ENCODE data around the gene MARVELD1. TPM values are rescaled to one million over a fixed set of nuclear protein-coding genes. Genes with fewer than 3 reads are reported as not detected.

Gene MARVELD1
- total RNA-seq, 1 experiment from 2014 or later: 53.1 TPM

- CTCF ChIA-PET: interaction anchor here (0.6 kb wide), 1 partner anchor 450 kb away, joined by 5 read pairs; no protein-coding TSS in a partner anchor
Measured at GRCh38 chr10:97713826-97714400, 383 bp downstream of the MARVELD1 start.

DNA sequence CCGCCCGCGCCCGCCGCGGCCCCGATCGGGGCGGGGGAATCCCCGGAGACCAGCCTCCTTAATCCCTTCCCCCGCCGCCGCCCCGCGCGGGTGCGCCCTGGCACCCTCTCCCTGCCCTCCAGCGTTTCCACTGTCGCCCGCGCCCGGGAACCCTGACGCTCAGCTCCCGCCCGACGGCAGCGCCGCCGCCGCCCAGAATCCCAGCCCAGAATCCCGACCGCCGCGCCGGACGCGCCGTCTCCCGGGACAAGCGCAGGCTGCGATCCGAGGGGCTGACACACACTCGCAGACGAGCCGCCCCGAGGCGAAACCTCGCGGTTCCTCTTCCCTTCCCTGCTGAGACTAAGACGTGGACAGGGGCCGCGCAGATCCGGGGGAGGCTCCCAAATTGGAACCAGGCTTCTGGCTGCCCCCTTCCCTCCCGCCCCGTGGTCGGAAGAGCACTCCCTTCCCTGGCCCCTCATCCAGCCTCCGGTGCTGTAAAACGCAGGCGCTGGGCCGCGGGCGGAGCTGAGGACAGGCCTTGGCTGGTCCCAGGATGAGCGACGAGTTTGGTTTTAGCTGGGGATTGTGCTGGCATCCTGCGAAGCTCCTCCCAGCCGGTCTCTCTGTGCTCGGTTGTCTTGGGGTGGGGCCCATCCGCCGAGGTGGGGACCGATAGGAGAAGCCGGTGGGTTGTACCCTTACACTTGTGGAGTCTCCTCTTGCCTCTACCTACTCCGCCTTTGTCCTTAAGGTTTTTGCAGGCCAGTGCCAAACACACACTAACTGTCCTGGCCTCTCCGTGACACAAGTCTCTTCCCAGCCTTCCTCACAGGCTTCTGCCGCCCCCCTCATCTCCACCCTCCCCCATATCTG, 1.1 kb downstream of the MARVELD1 start:
- no TSS peak for BruUV-seq (replicated peaks)
- Histone ChIP-seq H3K4me1 (ENCODE audit: control insufficient read depth, insufficient read depth, low read length) (peaks cover 21% of the 10 kb centered on the region), H3K27me3 (ENCODE audit: control insufficient read depth, insufficient read depth, low read length) (no peaks in the 10 kb centered on the region), H3K36me3 (ENCODE audit: control insufficient read depth, insufficient read depth, low read length) (0 out of 2 replicates have a peak, but pooled peaks cover 4% of the 10 kb centered on the region), H3K4me3 (ENCODE audit: low read depth in 2 of 2, low read length in 2 of 2) (peak overlapping the region; percentile 73 to 74), H3K9me3 (ENCODE audit: control insufficient read depth, insufficient read depth, low read depth, low read length) (no peaks in the 10 kb centered on the region), H3K27ac (ENCODE audit: low read length) (peak overlapping the region; percentile 83)
- ATAC-seq (peak; percentile 67), DNase-seq (ENCODE audit: low read depth, low spot score) (no peak)
- POLR2A ChIA-PET: no interaction called here
- in situ Hi-C loops (cut with HindIII; ENCODE audit: low pct_unique_long_range_greater_than_20kb, low sequenced_read_pairs): no loop called here
- intact Hi-C loops (cut with micrococcal nuclease; ENCODE audit: unreplicated experiment): no loop called here
- TF ChIP-seq REST (IDR thresholded peaks at IDR 0.05; ENCODE audit: insufficient read depth in 1 of 2, low read depth in 2 of 2, low read length in 1 of 2) (no peak), POLR2AphosphoS5 (IDR thresholded peaks at IDR 0.05; ENCODE audit: low read depth, low read length) (peak; percentile 33)
- CTCF ChIA-PET: no interaction called here

More at GRCh38 chr10:97713826-97714400, 383 bp downstream of the MARVELD1 start:
- in situ Hi-C loops (cut with HindIII; ENCODE audit: low pct_unique_long_range_greater_than_20kb, low sequenced_read_pairs) (no loop called here), intact Hi-C loops (cut with micrococcal nuclease; ENCODE audit: unreplicated experiment) (no loop called here)
- peaks cover 21% of the 10 kb centered on the region for H3K4me1 ChIP-seq (ENCODE audit: control insufficient read depth, insufficient read depth, low read length)
- H3K36me3 ChIP-seq (ENCODE audit: control insufficient read depth, insufficient read depth, low read length): 0 out of 2 replicates have a peak, but pooled peaks cover 4% of the 10 kb centered on the region
- no TSS peak for BruUV-seq (replicated peaks)
- H3K27me3 ChIP-seq (ENCODE audit: control insufficient read depth, insufficient read depth, low read length): no peaks in the 10 kb centered on the region
- peak; percentile 40; the same call in 1 of the 2 replicates for TF ChIP-seq SIN3A (IDR thresholded peaks at IDR 0.05; ENCODE audit: borderline replicate concordance, insufficient read depth, low read depth, low read length)
- no peak for TF ChIP-seq CTCF (IDR thresholded peaks at IDR 0.05)
- POLR2A ChIA-PET: no interaction called here
- H3K27ac ChIP-seq (ENCODE audit: low read length): peak overlapping the region; percentile 83
- peak overlapping the region; percentile 73 to 74 for H3K4me3 ChIP-seq (ENCODE audit: low read depth in 2 of 2, low read length in 2 of 2)
- H3K9me3 ChIP-seq (ENCODE audit: control insufficient read depth, insufficient read depth, low read depth, low read length): no peaks in the 10 kb centered on the region
- DNase-seq (ENCODE audit: low read depth, low spot score) (peak; percentile 48), ATAC-seq (peak; percentile 84)

Data from Panc1 (cell line).